Ramos (cell line): ENCODE results near the gene C9orf152.

Source experiments
- in situ Hi-C: fragments of 300-500 bp; cut with MboI; formaldehyde crosslinking; loops from one replicate; pipeline ENCODE4 v1.14.3; 2022; ENCODE audit warnings: low sequenced_read_pairs; ENCODE audit not compliant: unreplicated experiment

C9orf152 gene

GRCh38 chr9:110186254-110186653 lies 21.7 kb downstream of the C9orf152 start:
- in situ Hi-C loops = loop anchor here (25.0 kb wide), 1 partner anchor 426 kb away; no protein-coding TSS in a partner anchor

GRCh38 chr9:110185806-110186205 lies 22.2 kb downstream of the C9orf152 start:
- in situ Hi-C loops = loop anchor here (25.0 kb wide), 1 partner anchor 426 kb away; no protein-coding TSS in a partner anchor

- in situ Hi-C loops = loop anchor here (25.0 kb wide), 1 partner anchor 429 kb away; no protein-coding TSS in a partner anchor
Measured at GRCh38 chr9:110183208-110184145, 24.5 kb downstream of the C9orf152 start.

- in situ Hi-C loops = loop anchor here (25.0 kb wide), 1 partner anchor 432 kb away; no protein-coding TSS in a partner anchor
Measured at GRCh38 chr9:110180511-110181434, 27.2 kb downstream of the C9orf152 start.

GRCh38 chr9:110179734-110180133 lies 28.2 kb downstream of the C9orf152 start:
- in situ Hi-C loops = loop anchor here (25.0 kb wide), 1 partner anchor 433 kb away; no protein-coding TSS in a partner anchor

- in situ Hi-C loops = loop anchor here (25.0 kb wide), 1 partner anchor 434 kb away; no protein-coding TSS in a partner anchor
Measured at GRCh38 chr9:110178281-110178680, 29.7 kb downstream of the C9orf152 start.

- in situ Hi-C loops = loop anchor here (25.0 kb wide), 1 partner anchor 437 kb away; no protein-coding TSS in a partner anchor
Measured at GRCh38 chr9:110175275-110175968, 32.5 kb downstream of the C9orf152 start.

- in situ Hi-C loops = no loop called here
Measured at GRCh38 chr9:110173322-110173642, 34.7 kb downstream of the C9orf152 start.

- in situ Hi-C loops = no loop called here
Measured at GRCh38 chr9:110170357-110171257, 37.4 kb downstream of the C9orf152 start.

- in situ Hi-C loops = no loop called here
Measured at GRCh38 chr9:110168486-110168885, 39.5 kb downstream of the C9orf152 start.

- in situ Hi-C loops = no loop called here
Measured at GRCh38 chr9:110161940-110162339, 46.0 kb downstream of the C9orf152 start.

GRCh38 chr9:110160685-110161084 lies 47.3 kb downstream of the C9orf152 start:
- in situ Hi-C loops = no loop called here

- in situ Hi-C loops = no loop called here
Measured at GRCh38 chr9:110160123-110160522, 47.8 kb downstream of the C9orf152 start.

GRCh38 chr9:110157823-110158664 lies 49.9 kb downstream of the C9orf152 start:
- in situ Hi-C loops = no loop called here

- in situ Hi-C loops = no loop called here
Measured at GRCh38 chr9:110156902-110157301, 51.1 kb downstream of the C9orf152 start.

- in situ Hi-C loops = no loop called here
Measured at GRCh38 chr9:110156416-110156815, 51.5 kb downstream of the C9orf152 start.

- in situ Hi-C loops = no loop called here
Measured at GRCh38 chr9:110155751-110156150, 52.2 kb downstream of the C9orf152 start.

- in situ Hi-C loops = loop anchor here (5.0 kb wide), 2 partner anchors 91 to 251 kb away; no protein-coding TSS in a partner anchor
Measured at GRCh38 chr9:110153431-110153830, 54.5 kb downstream of the C9orf152 start.
